Stomach (tissue), 9 donors: ENCODE measurements around the gene FRY. TPM values are rescaled to one million over a fixed set of nuclear protein-coding genes. Genes with fewer than 3 reads are reported as not detected.
A peak's percentile ranks its signal among the peaks of the same experiment; 100 is the strongest.

Experiments used
- DNase-seq, 2 donors: peaks; one replicate each; pipeline versions ENCODE4 v3.0.0 to v3.0.0-alpha.2; 2013 to 2019
- H3K27ac ChIP-seq, 5 donors: fragments of 200-600 bp in 4 of 5; sonication (generic) in 4 of 5; one replicate each; pipeline ENCODE4 v1.5.1; 2013 to 2019; ENCODE audit warnings: mild to moderate bottlenecking in 1 of 5, moderate library complexity in 1 of 5
- H3K27me3 ChIP-seq, 3 donors: fragments of 200-600 bp; sonication (generic); one replicate each; pipeline ENCODE4 v1.5.1; 2017 to 2019; ENCODE audit warnings: mixed run types in 1 of 3
- H3K36me3 ChIP-seq, 4 donors: fragments of 200-600 bp; sonication (generic); 1 replicate in 3 of 4; 2 replicates in 1 of 4; pipeline ENCODE4 v1.5.1; 2016 to 2019
- H3K4me1 ChIP-seq, 4 donors: fragments of 200-600 bp; sonication (generic); one replicate each; pipeline ENCODE4 v1.5.1; 2016 to 2019
- H3K4me3 ChIP-seq, 4 donors: fragments of 200-600 bp; sonication (generic) in 3 of 4; one replicate each; pipeline ENCODE4 v1.5.1; 2016 to 2019; ENCODE audit warnings: mild to moderate bottlenecking in 1 of 4
- H3K9me3 ChIP-seq, 4 donors: fragments of 200-600 bp; sonication (generic); one replicate each; pipeline ENCODE4 v1.5.1; 2016 to 2019
- CTCF ChIP-seq, 7 experiments: fragments of 450-650 bp in 4 of 7; fragments of 200-600 bp in 3 of 7; sonication (generic) in 3 of 7; IDR thresholded peaks; one replicate each; pipeline ENCODE4 v1.5.1; 2016 to 2019; ENCODE audit warnings: antibody characterized with exemption in 7 of 7, control low read depth in 2 of 7, mild to moderate bottlenecking in 1 of 7
- EP300 ChIP-seq: sonication (generic); formaldehyde crosslinking; IDR thresholded peaks from one replicate; pipeline ENCODE4 v1.6.1; 2017; ENCODE audit warnings: antibody characterized with exemption
- POLR2A ChIP-seq, 4 donors: fragments of 450-650 bp; IDR thresholded peaks; one replicate each; pipeline ENCODE4 v1.6.1; 2016; ENCODE audit warnings: antibody characterized with exemption in 4 of 4, control low read depth in 2 of 4, mild to moderate bottlenecking in 1 of 4, moderate library complexity in 1 of 4
- POLR2AphosphoS5 ChIP-seq, 3 donors: sonication (generic); formaldehyde crosslinking; IDR thresholded peaks; one replicate each; pipeline ENCODE4 v1.6.1; 2016; ENCODE audit warnings: antibody characterized with exemption in 3 of 3
- WGBS, 5 donors: extraction: QIAGEN DNeasy Blood & Tissue Kit in 3 of 5; methylation state at CpG; one replicate each; pipeline versions ENCODE4 v1.1.5 to v1.1.7; 2013 to 2018; 5-methylcytosine and 5-hydroxymethylcytosine counted together
- intact Hi-C: fragments of 100-400 bp; cut with DNase I; formaldehyde crosslinking; loops from one replicate; pipeline ENCODE4 v1.15.1; 2023; ENCODE audit warnings: low total_unique reads
- polyA plus RNA-seq, 3 donors: library from polyadenylated mRNA; stranded (reverse); fragments of 200-250 nt; gene quantifications; one replicate each; pipeline ENCODE4 v1.2.3, GENCODE V29; 2013
- total RNA-seq, 5 donors: library from RNA; depleted of rRNA; stranded (reverse); fragments of >200 nt; gene quantifications; one replicate each; pipeline versions ENCODE4 v1.1.0 to v1.2.3, GENCODE V29; 2014 to 2016
- donor health status: healthy with polysubstance abuse.
- donor health status: Bipolar disorder and iron deficiency.
- donor health status: healthy.

Gene FRY
- total and polyA plus RNA-seq, 8 donors, result 3.5 to 97.1 (median 16.4) TPM

GRCh38 chr13:32311188-32311897, 279.8 kb downstream of the FRY start:
- TF ChIP-seq POLR2AphosphoS5 (IDR thresholded peaks at IDR 0.05) (no peak), EP300 (no peak), CTCF (IDR thresholded peaks at IDR 0.05) (no peak), POLR2A (IDR thresholded peaks at IDR 0.05) (no peak)
- Histone ChIP-seq H3K36me3 (no peaks in the 10 kb centered on the region), H3K27me3 (no peaks in the 10 kb centered on the region), H3K4me1 (peaks cover 5 to 16% (median 15%) of the 10 kb centered on the region in 4 donors), H3K4me3 (no peak overlapping the region), H3K9me3 (no peaks in the 10 kb centered on the region), H3K27ac (no peak overlapping the region)
- DNase-seq, result peak in 1 of 2 donors; percentile 7
- WGBS, 5 donors, result 90 to 95% (median 92%) methylated on average over 29 to 36 of the region's 36 CpGs
- intact Hi-C loops, result no loop called here

- intact Hi-C loops, result no loop called here
These were observed 283.0 kb downstream of the FRY start for GRCh38 chr13:32314271-32315237.

GRCh38 chr13:32315238-32316027, 283.9 kb downstream of the FRY start, which contains the start of the genes BRCA2 and ZAR1L:
TSS of gene BRCA2 (plus strand) at chr13:32315508. CDS start at chr13:32316461, 953 bp downstream.
TSS of gene ZAR1L (minus strand) at chr13:32315363. CDS start at chr13:32311925, 3,438 bp downstream.
- TF ChIP-seq EP300, result no peak
- peak; percentile 82 to 96 (median 92) for TF ChIP-seq POLR2AphosphoS5 (IDR thresholded peaks at IDR 0.05)
- TF ChIP-seq CTCF (IDR thresholded peaks at IDR 0.05), result peak in 1 of 7 experiments; percentile 8
- TF ChIP-seq POLR2A (IDR thresholded peaks at IDR 0.05), result peak in 1 of 4 donors; percentile 43
- Histone ChIP-seq H3K27me3 (no peaks in the 10 kb centered on the region), H3K4me3 (peak within 1 kb of the TSS; percentile 77 to 99 (median 78)), H3K27ac (peak within 1 kb of the TSS; percentile 94 to 99 (median 96)), H3K4me1 (peaks cover 0 to 14% (median 8%) of the 10 kb centered on the region in 4 donors), H3K36me3 (no peaks in the 10 kb centered on the region), H3K9me3 (no peaks in the 10 kb centered on the region)
- intact Hi-C loops, result no loop called here
- DNase-seq, result peak; percentile 90 to 98
- 0 to 1% (median 1%) methylated on average over 37 to 60 of the region's 60 CpGs for WGBS, 5 donors

More at GRCh38 chr13:32314271-32315237, 283.0 kb downstream of the FRY start:
- no peaks in the 10 kb centered on the region for H3K27me3 ChIP-seq
- peak overlapping the region; percentile 77 to 99 (median 78) for H3K4me3 ChIP-seq
- 68 to 77% (median 72%) methylated on average over 32 of the region's 32 CpGs for WGBS, 5 donors
- no peaks in the 10 kb centered on the region for H3K9me3 ChIP-seq
- peaks cover 3 to 19% (median 12%) of the 10 kb centered on the region in 4 donors for H3K4me1 ChIP-seq
- DNase-seq, result peak; percentile 29 to 83
- H3K36me3 ChIP-seq, result no peaks in the 10 kb centered on the region
- peak overlapping the region; percentile 94 to 99 (median 96) for H3K27ac ChIP-seq
- no peak for TF ChIP-seq POLR2A (IDR thresholded peaks at IDR 0.05)
- TF ChIP-seq EP300, result peak; percentile 32

- peak in 1 of 2 donors; percentile 38 for DNase-seq
- H3K27me3 ChIP-seq, result no peaks in the 10 kb centered on the region
- intact Hi-C loops, result no loop called here
- H3K9me3 ChIP-seq, result no peaks in the 10 kb centered on the region
- H3K27ac ChIP-seq, result peak overlapping the region; percentile 94 to 99 (median 96)
- TF ChIP-seq POLR2AphosphoS5 (IDR thresholded peaks at IDR 0.05) (no peak), POLR2A (IDR thresholded peaks at IDR 0.05) (no peak), EP300 (no peak), CTCF (IDR thresholded peaks at IDR 0.05) (no peak)
- no peaks in the 10 kb centered on the region for H3K36me3 ChIP-seq
- peak overlapping the region; percentile 77 to 99 (median 78) for H3K4me3 ChIP-seq
- WGBS, 5 donors, result 0 to 1% (median 0%) methylated on average over 13 of the region's 13 CpGs
- H3K4me1 ChIP-seq, result peaks cover 0 to 14% (median 8%) of the 10 kb centered on the region in 4 donors
These were observed 284.4 kb downstream of the FRY start for GRCh38 chr13:32316028-32316339.
